Activated naive CD4-positive, alpha-beta T cell (primary cell): Measurements from ENCODE around the gene CUTA.
"Not testable (repeated sequence)": the region's sequence is repeated elsewhere in the genome, so short reads cannot be mapped to it uniquely, and the experiment has no call there.

ENCODE experiments used
- DNase-seq, 4 experiments: peaks; one replicate each; lab custom pipeline; 2025; lab: John Stamatoyannopoulos, UW

Gene CUTA

GRCh38 chr6:33407132-33407718 is 10.7 kb downstream of the CUTA start:
- DNase-seq: no peak

GRCh38 chr6:33406126-33406525 is 11.8 kb downstream of the CUTA start:
- DNase-seq: no peak

- DNase-seq: no peak
Observed at GRCh38 chr6:33405386-33405940, 12.4 kb downstream of the CUTA start.

GRCh38 chr6:33404884-33405283 is 13.0 kb downstream of the CUTA start:
- DNase-seq: no peak

- not testable (repeated sequence) for DNase-seq
Observed at GRCh38 chr6:33399881-33400280, 18.0 kb downstream of the CUTA start.

GRCh38 chr6:33398601-33399000 is 19.3 kb downstream of the CUTA start:
- DNase-seq: not testable (repeated sequence)

GRCh38 chr6:33397541-33397940 is 20.4 kb downstream of the CUTA start:
- no peak for DNase-seq

- DNase-seq: no peak
Observed at GRCh38 chr6:33392979-33393378, 24.9 kb downstream of the CUTA start.

- no peak for DNase-seq
Observed at GRCh38 chr6:33392595-33392948, 25.3 kb downstream of the CUTA start.

GRCh38 chr6:33391922-33392594 is 25.8 kb downstream of the CUTA start:
- DNase-seq: peak in 1 of 4 experiments; percentile 47

GRCh38 chr6:33391278-33391921 is 26.5 kb downstream of the CUTA start, which contains the start of gene KIFC1:
KIFC1 (plus strand) TSS chr6:33391823; CDS start chr6:33391986, 163 bp downstream.
- peak; percentile 99 to 100 (median 100) for DNase-seq

GRCh38 chr6:33390767-33391277 is 27.1 kb downstream of the CUTA start:
- no peak for DNase-seq

- DNase-seq: no peak
Observed at GRCh38 chr6:33390173-33390572, 27.7 kb downstream of the CUTA start.

- no peak for DNase-seq
Observed at GRCh38 chr6:33384581-33385020, 33.3 kb downstream of the CUTA start.

- DNase-seq: no peak
Observed at GRCh38 chr6:33383427-33384185, 34.3 kb downstream of the CUTA start.

- no peak for DNase-seq
Observed at GRCh38 chr6:33380272-33380981, 37.5 kb downstream of the CUTA start.

- not testable (repeated sequence) for DNase-seq
Observed at GRCh38 chr6:33379184-33379583, 38.7 kb downstream of the CUTA start.

- no peak for DNase-seq
Observed at GRCh38 chr6:33377171-33377570, 40.7 kb downstream of the CUTA start.

- no peak for DNase-seq
Observed at GRCh38 chr6:33375143-33375671, 42.7 kb downstream of the CUTA start.

- DNase-seq: no peak
Observed at GRCh38 chr6:33373960-33374910, 43.7 kb downstream of the CUTA start.
